GM10847 (cell line): ENCODE data around the gene GNAT3.

ENCODE experiments used
- POLR2A ChIP-seq: IDR thresholded peaks from 2 replicates; pipeline ENCODE4 v1.6.1; 2011; ENCODE audit not compliant: insufficient read length; ENCODE audit errors: extremely low read depth

GNAT3 gene

GRCh38 chr7:80511964-80512363 lies at the start of gene GNAT3:
Gene GNAT3 (minus strand): TSS chr7:80512064. CDS start chr7:80511926, 138 bp downstream.
- no peak for TF ChIP-seq POLR2A

GRCh38 chr7:80558116-80558515 lies 46.3 kb upstream of the GNAT3 start:
- TF ChIP-seq POLR2A, result no peak

GRCh38 chr7:80552031-80552694 lies 40.3 kb upstream of the GNAT3 start:
- TF ChIP-seq POLR2A, result no peak

- TF ChIP-seq POLR2A, result no peak
Measured at GRCh38 chr7:80550005-80550404, 38.1 kb upstream of the GNAT3 start.

- TF ChIP-seq POLR2A, result no peak
Measured at GRCh38 chr7:80548840-80549530, 37.1 kb upstream of the GNAT3 start.

GRCh38 chr7:80542398-80542797 lies 30.5 kb upstream of the GNAT3 start:
- TF ChIP-seq POLR2A, result no peak

- TF ChIP-seq POLR2A, result no peak
Measured at GRCh38 chr7:80540836-80541235, 29.0 kb upstream of the GNAT3 start.

GRCh38 chr7:80537091-80537490 lies 25.2 kb upstream of the GNAT3 start:
- no peak for TF ChIP-seq POLR2A

- TF ChIP-seq POLR2A, result no peak
Measured at GRCh38 chr7:80536426-80536825, 24.6 kb upstream of the GNAT3 start.

GRCh38 chr7:80533287-80533686 lies 21.4 kb upstream of the GNAT3 start:
- TF ChIP-seq POLR2A, result no peak

GRCh38 chr7:80532153-80532552 lies 20.3 kb upstream of the GNAT3 start:
- no peak for TF ChIP-seq POLR2A

GRCh38 chr7:80530136-80530535 lies 18.3 kb upstream of the GNAT3 start:
- no peak for TF ChIP-seq POLR2A

GRCh38 chr7:80529362-80529761 lies 17.5 kb upstream of the GNAT3 start:
- TF ChIP-seq POLR2A, result no peak

GRCh38 chr7:80528689-80529088 lies 16.8 kb upstream of the GNAT3 start:
- TF ChIP-seq POLR2A, result no peak

- TF ChIP-seq POLR2A, result no peak
Measured at GRCh38 chr7:80526472-80526871, 14.6 kb upstream of the GNAT3 start.

GRCh38 chr7:80524693-80525092 lies 12.8 kb upstream of the GNAT3 start:
- TF ChIP-seq POLR2A, result no peak

GRCh38 chr7:80521809-80522208 lies 9.9 kb upstream of the GNAT3 start:
- no peak for TF ChIP-seq POLR2A
